WERI-Rb-1 (cell line): ENCODE results near the gene PXK.

Experiments
- DNase-seq: peaks from one replicate; pipeline ENCODE4 v3.0.0-alpha.2; 2020
- H3K27ac ChIP-seq: fragments of 250-450 bp; sonication (Bioruptor Pico); 2 replicates; pipeline ENCODE4 v1.5.1; 2020; ENCODE audit warnings: mild to moderate bottlenecking, moderate library complexity
- H3K27me3 ChIP-seq: fragments of 250-450 bp; sonication (Bioruptor Pico); 2 replicates; pipeline ENCODE4 v1.5.1; 2021; ENCODE audit warnings: mild to moderate bottlenecking, low read depth, moderate library complexity; ENCODE audit not compliant: insufficient read depth, severe bottlenecking
- H3K36me3 ChIP-seq: fragments of 250-450 bp; sonication (Bioruptor Pico); 2 replicates; pipeline ENCODE4 v1.5.1; 2020; ENCODE audit warnings: mild to moderate bottlenecking, moderate library complexity
- H3K4me3 ChIP-seq: 2 replicates; pipeline ENCODE4 v1.5.1; 2011; ENCODE audit warnings: low read depth, mild to moderate bottlenecking, control low read depth, low read length
- H3K9me3 ChIP-seq: fragments of 250-450 bp; sonication (Bioruptor Pico); 2 replicates; pipeline ENCODE4 v1.5.1; 2021; ENCODE audit warnings: mild to moderate bottlenecking, moderate library complexity; ENCODE audit not compliant: severe bottlenecking
- TF ChIP-seq, protein P1 (sequence below): IDR thresholded peaks from 2 replicates; pipeline ENCODE4 v1.5.1; 2011; ENCODE audit warnings: low read depth, mild to moderate bottlenecking, control low read depth, inconsistent platforms, low read length

Gene PXK

DNA sequence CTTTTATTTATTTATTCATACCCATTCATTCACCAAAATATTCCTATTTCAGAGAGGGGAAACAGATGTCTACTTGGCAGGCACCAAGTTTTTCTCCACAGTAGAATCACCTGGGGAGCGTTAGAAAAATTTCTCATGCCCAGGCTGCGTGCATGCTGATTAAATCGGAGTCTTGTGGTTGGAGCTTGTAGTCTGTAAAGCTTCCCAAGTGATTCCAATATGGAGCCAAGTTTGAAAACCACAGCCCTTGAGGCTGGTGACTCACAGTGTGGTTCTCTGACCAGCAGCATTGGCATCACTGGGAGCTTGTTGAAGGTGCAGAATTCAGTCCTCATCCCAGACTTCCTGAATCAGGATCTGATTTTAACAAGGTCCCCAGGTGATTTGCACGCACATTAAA is 51.2 kb downstream of the PXK start:
- TF ChIP-seq, protein P1, sequence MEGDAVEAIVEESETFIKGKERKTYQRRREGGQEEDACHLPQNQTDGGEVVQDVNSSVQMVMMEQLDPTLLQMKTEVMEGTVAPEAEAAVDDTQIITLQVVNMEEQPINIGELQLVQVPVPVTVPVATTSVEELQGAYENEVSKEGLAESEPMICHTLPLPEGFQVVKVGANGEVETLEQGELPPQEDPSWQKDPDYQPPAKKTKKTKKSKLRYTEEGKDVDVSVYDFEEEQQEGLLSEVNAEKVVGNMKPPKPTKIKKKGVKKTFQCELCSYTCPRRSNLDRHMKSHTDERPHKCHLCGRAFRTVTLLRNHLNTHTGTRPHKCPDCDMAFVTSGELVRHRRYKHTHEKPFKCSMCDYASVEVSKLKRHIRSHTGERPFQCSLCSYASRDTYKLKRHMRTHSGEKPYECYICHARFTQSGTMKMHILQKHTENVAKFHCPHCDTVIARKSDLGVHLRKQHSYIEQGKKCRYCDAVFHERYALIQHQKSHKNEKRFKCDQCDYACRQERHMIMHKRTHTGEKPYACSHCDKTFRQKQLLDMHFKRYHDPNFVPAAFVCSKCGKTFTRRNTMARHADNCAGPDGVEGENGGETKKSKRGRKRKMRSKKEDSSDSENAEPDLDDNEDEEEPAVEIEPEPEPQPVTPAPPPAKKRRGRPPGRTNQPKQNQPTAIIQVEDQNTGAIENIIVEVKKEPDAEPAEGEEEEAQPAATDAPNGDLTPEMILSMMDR, result no peak
- Histone ChIP-seq H3K9me3 (no peaks in the 10 kb centered on the region), H3K36me3 (no peaks in the 10 kb centered on the region; the same call in none of the 2 replicates), H3K27me3 (no peaks in the 10 kb centered on the region), H3K27ac (no peak overlapping the region), H3K4me3 (no peak overlapping the region)
- no peak for DNase-seq

GRCh38 chr3:58384381-58385090 is 51.8 kb downstream of the PXK start:
- TF ChIP-seq, protein P1, result no peak
- Histone ChIP-seq H3K4me3 (no peak overlapping the region), H3K27me3 (no peaks in the 10 kb centered on the region), H3K9me3 (no peaks in the 10 kb centered on the region), H3K27ac (no peak overlapping the region), H3K36me3 (no peaks in the 10 kb centered on the region; the same call in none of the 2 replicates)
- DNase-seq, result no peak

DNA sequence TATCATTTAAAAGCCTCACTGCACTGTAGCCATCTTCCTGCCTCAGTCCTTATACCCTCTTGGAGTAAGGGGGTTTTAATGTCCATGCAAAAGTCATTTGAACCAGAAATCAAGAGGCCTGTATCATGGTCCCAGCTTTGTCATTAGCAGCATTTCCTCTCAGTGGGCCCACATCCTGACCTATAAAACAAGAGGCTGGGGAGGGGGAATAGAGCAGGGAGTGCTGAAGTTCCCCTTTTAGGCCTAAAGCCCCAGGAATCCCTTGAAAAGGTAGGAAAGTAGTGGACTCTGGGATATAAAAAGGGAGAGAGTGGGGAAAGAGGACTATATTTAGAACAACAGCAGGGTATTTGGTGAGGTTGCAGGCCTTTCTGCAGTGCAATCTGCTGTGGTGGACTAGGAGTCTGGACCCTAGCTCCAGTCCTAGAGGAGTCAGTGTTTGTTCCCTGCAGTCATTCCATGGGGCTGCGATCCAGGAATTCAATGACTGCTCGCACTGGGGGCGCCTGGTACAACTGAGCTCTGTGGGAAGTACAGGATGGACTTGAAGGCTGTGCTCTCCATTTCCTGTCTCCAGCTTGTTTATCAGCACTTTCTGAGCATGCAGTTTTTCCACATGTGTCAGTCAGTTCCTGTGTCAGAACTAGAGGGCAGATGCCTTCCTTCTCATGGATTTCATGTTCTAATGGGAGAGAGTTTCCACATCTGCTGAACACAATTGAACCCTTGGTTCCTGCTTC is 54.1 kb downstream of the PXK start:
- no peak overlapping the region for H3K4me3 ChIP-seq
- H3K36me3 ChIP-seq, result no peaks in the 10 kb centered on the region; the same call in none of the 2 replicates
- no peaks in the 10 kb centered on the region for H3K27me3 ChIP-seq
- TF ChIP-seq, protein P1, result no peak
- no peak overlapping the region for H3K27ac ChIP-seq
- no peaks in the 10 kb centered on the region for H3K9me3 ChIP-seq
- no peak for DNase-seq

GRCh38 chr3:58387650-58388546 is 55.2 kb downstream of the PXK start:
- no peaks in the 10 kb centered on the region; the same call in none of the 2 replicates for H3K36me3 ChIP-seq
- H3K4me3 ChIP-seq, result no peak overlapping the region
- no peaks in the 10 kb centered on the region for H3K27me3 ChIP-seq
- H3K9me3 ChIP-seq, result no peaks in the 10 kb centered on the region
- no peak overlapping the region for H3K27ac ChIP-seq
- TF ChIP-seq, protein P1, result no peak
- DNase-seq, result no peak

DNA sequence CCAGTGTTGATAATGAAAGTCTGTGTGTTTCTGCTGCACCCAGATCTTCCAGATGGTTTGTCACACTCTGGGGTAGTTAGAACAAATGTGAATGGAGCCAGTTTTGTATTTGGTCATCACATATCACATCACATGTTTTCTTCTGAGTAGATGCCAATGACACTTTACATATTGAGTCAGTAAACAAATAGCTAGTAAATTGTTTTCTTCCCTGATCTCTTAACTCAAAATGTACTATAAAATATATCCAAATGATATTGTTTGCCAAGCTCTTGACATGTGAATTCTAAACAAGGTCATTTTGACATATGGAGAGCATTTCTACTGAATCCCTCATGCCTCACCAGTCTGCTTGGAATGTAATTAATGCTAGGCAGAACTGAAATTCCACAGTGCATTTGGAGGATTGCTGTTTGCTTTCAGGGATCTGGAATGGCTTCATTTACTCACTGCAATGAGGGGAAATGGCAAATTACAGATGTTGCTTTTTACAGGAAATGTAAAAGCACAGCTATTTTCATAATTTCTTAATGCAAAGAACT is 55.9 kb downstream of the PXK start:
- TF ChIP-seq, protein P1, result no peak
- H3K27ac ChIP-seq, result no peak overlapping the region
- H3K27me3 ChIP-seq, result no peaks in the 10 kb centered on the region
- H3K4me3 ChIP-seq, result no peak overlapping the region
- no peaks in the 10 kb centered on the region for H3K9me3 ChIP-seq
- no peaks in the 10 kb centered on the region for H3K36me3 ChIP-seq
- DNase-seq, result no peak
